CD14-positive monocyte (primary cell): ENCODE measurements around the gene KLF14. TPM values are rescaled to one million over a fixed set of nuclear protein-coding genes. Genes with fewer than 3 reads are reported as not detected.

Experiments
- DNase-seq, 3 donors: peaks; one replicate each; pipeline ENCODE4 v3.0.0-alpha.2; 2011 to 2022
- H2AFZ ChIP-seq: 2 replicates; pipeline ENCODE4 v1.6.0; 2012; ENCODE audit warnings: mild to moderate bottlenecking, low read depth, low read length, inconsistent platforms; ENCODE audit not compliant: insufficient read depth, poor library complexity, severe bottlenecking
- H3K27ac ChIP-seq, 2 donors: 1 replicate in 1 of 2; 2 replicates in 1 of 2; pipeline ENCODE4 v1.5.1; 2012 to 2013; ENCODE audit warnings: low read length in 2 of 2, control low read depth in 1 of 2, inconsistent platforms in 1 of 2, low read depth in 1 of 2, mild to moderate bottlenecking in 1 of 2
- H3K27me3 ChIP-seq, 2 donors: one replicate each; pipeline versions ENCODE4 v1.6.0 to v1.6.1; 2011 to 2013; ENCODE audit warnings: low read length in 2 of 2; ENCODE audit not compliant: control insufficient read depth in 2 of 2, insufficient read depth in 2 of 2
- H3K36me3 ChIP-seq, 2 donors: replicated peaks in 1 of 2; 1 replicate in 1 of 2; 2 replicates in 1 of 2; pipeline versions ENCODE4 v1.5.1 to v1.6.1; 2012 to 2013; ENCODE audit warnings: low read length in 2 of 2, control low read depth in 1 of 2, inconsistent platforms in 1 of 2, mild to moderate bottlenecking in 1 of 2; ENCODE audit not compliant: insufficient read depth in 2 of 2, control insufficient read depth in 1 of 2
- H3K4me1 ChIP-seq, 2 donors: 1 replicate in 1 of 2; 2 replicates in 1 of 2; pipeline versions ENCODE4 v1.5.1 to v1.6.1; 2012 to 2013; ENCODE audit warnings: low read length in 2 of 2, control low read depth in 1 of 2, inconsistent platforms in 1 of 2, mild to moderate bottlenecking in 1 of 2, moderate library complexity in 1 of 2; ENCODE audit not compliant: insufficient read depth in 2 of 2, control insufficient read depth in 1 of 2
- H3K4me2 ChIP-seq: replicated peaks from 2 replicates; pipeline ENCODE3; 2012; ENCODE audit warnings: low read length, moderate library complexity, mild to moderate bottlenecking; ENCODE audit not compliant: poor library complexity, severe bottlenecking; ENCODE audit errors: extremely low read depth
- H3K4me3 ChIP-seq, 3 experiments: fragments of 200-600 bp in 1 of 3; sonication (generic) in 1 of 3; replicated peaks in 1 of 3; 1 replicate in 2 of 3; 2 replicates in 1 of 3; pipeline ENCODE4 v1.5.1; 2011 to 2013; ENCODE audit warnings: low read length in 3 of 3, mild to moderate bottlenecking in 3 of 3, control low read depth in 2 of 3, low read depth in 2 of 3, inconsistent platforms in 1 of 3, moderate library complexity in 1 of 3
- H3K79me2 ChIP-seq: 2 replicates; pipeline ENCODE4 v1.6.0; 2012; ENCODE audit warnings: mild to moderate bottlenecking, control low read depth, inconsistent platforms, low read length, moderate library complexity; ENCODE audit not compliant: insufficient read depth
- H3K9ac ChIP-seq: 2 replicates; pipeline ENCODE4 v1.6.0; 2017; ENCODE audit warnings: low read length, mild to moderate bottlenecking; ENCODE audit not compliant: insufficient read depth, poor library complexity, severe bottlenecking
- H3K9me3 ChIP-seq, 2 donors: replicated peaks in 1 of 2; 1 replicate in 1 of 2; 2 replicates in 1 of 2; pipeline versions ENCODE4 v1.5.1 to v1.6.1; 2012 to 2013; ENCODE audit warnings: low read length in 2 of 2, control low read depth in 1 of 2; ENCODE audit not compliant: control insufficient read depth in 1 of 2, insufficient read depth in 1 of 2
- H4K20me1 ChIP-seq: 2 replicates; pipeline ENCODE4 v1.6.0; 2012; ENCODE audit warnings: mild to moderate bottlenecking, low read length, control low read depth, moderate library complexity; ENCODE audit not compliant: insufficient read depth
- H3K27ac Mint-ChIP-seq, 7 donors: one replicate each; pipeline ENCODE4 v1.8.0; 2020; ENCODE audit warnings: mild to moderate bottlenecking in 7 of 7, mixed read lengths in 7 of 7, moderate library complexity in 6 of 7, inconsistent platforms in 2 of 7
- H3K27me3 Mint-ChIP-seq, 3 donors: one replicate each; pipeline ENCODE4 v1.8.0; 2021 to 2022; ENCODE audit warnings: low read depth in 3 of 3, mild to moderate bottlenecking in 3 of 3, mixed read lengths in 3 of 3, moderate library complexity in 3 of 3, inconsistent platforms in 1 of 3
- H3K36me3 Mint-ChIP-seq, 2 donors: one replicate each; pipeline ENCODE4 v1.8.0; 2020; ENCODE audit warnings: mixed read lengths in 2 of 2, inconsistent platforms in 1 of 2, mild to moderate bottlenecking in 1 of 2
- H3K4me1 Mint-ChIP-seq: one replicate; pipeline ENCODE4 v1.8.0; 2020; ENCODE audit warnings: mild to moderate bottlenecking, mixed read lengths
- H3K4me3 Mint-ChIP-seq, 2 donors: one replicate each; pipeline ENCODE4 v1.8.0; 2020; ENCODE audit warnings: mild to moderate bottlenecking in 2 of 2, mixed read lengths in 2 of 2, moderate library complexity in 1 of 2
- H3K9me3 Mint-ChIP-seq, 7 donors: one replicate each; pipeline ENCODE4 v1.8.0; 2020 to 2022; ENCODE audit warnings: mixed read lengths in 7 of 7, mild to moderate bottlenecking in 6 of 7, moderate library complexity in 6 of 7, inconsistent platforms in 2 of 7
- WGBS: methylation state at CpG from one replicate; pipeline ENCODE4 v1.1.5; 2013; ENCODE audit warnings: missing lambda C conversion rate; ENCODE audit not compliant: insufficient coverage; 5-methylcytosine and 5-hydroxymethylcytosine counted together
- intact Hi-C, 2 donors: fragments of 100-400 bp; cut with micrococcal nuclease; formaldehyde crosslinking; loops; one replicate each; pipeline versions ENCODE4 v1.15.0 to v1.15.1; 2023
- polyA plus RNA-seq, 3 donors: library from polyadenylated mRNA; depleted of rRNA in 1 of 3; unstranded in 2 of 3; stranded (reverse) in 1 of 3; fragments of 300-500 nt in 2 of 3; fragments of >200 nt in 1 of 3; fragmentation: Illumina TruSeq in 2 of 3; gene quantifications; 1 replicate in 2 of 3; 2 replicates in 1 of 3; pipeline ENCODE4 v1.2.3, GENCODE V29; 2012 to 2021
- TF ChIP-seq, protein P1 (sequence below): fragments of 200-600 bp; IDR thresholded peaks from one replicate; pipeline ENCODE4 v1.8.0; 2022; ENCODE audit warnings: antibody characterized with exemption, mild to moderate bottlenecking

Gene KLF14
- polyA plus RNA-seq, 3 donors = 0.09 TPM; not detected in 2

DNA sequence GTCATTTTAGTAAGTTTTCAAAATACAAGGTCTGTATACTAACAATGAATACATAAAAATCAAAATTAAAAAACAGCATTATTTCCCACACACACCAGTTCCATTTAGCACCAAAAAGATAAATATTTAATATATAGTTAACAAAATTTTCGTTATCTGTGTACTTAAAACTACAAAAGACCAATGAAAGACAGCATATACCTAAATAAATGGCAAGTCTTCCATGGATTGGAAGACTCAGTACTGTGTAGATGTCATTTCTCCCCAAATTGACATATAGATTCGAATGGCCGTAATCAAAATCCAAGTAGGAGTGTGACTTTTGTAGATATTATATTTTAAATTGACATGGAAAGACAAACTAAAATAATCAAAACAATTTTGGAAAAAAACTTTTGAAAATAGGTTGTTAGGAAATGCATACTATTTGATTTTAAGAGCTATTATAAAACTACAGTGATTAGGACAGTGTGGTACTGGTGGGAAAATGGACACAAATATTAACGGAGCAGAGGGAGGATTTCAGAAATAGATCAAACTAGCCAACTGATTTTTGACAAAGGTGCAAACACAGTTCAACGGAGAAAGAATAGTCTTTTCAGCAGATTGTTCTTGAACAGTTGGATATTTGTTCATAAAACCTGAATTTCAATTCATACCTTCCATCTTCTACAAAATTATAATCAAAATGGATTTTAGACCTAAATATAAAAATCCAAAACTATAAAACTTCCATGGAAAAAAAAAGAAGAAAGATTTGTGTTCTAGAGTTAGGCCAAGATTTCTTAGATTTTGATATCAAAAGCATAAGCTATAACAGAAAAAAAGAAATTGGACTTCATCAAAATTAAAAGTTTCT is 14.8 kb upstream of the KLF14 start:
- H3K27ac ChIP-seq = no peak overlapping the region
- Mint-ChIP-seq H3K9me3 (peaks cover 0 to 6% (median 1%) of the 10 kb centered on the region in 7 donors), H3K27me3 (peaks cover 46 to 56% (median 47%) of the 10 kb centered on the region in 3 donors), H3K4me3 (no peak overlapping the region), H3K4me1 (peaks cover 2% of the 10 kb centered on the region), H3K36me3 (no peaks in the 10 kb centered on the region), H3K27ac (no peak overlapping the region)
- no peaks in the 10 kb centered on the region for H3K9me3 ChIP-seq
- H3K4me1 ChIP-seq = no peaks in the 10 kb centered on the region
- H3K79me2 ChIP-seq = no peaks in the 10 kb centered on the region
- DNase-seq = no peak
- no peaks in the 10 kb centered on the region for H4K20me1 ChIP-seq
- TF ChIP-seq, protein P1, sequence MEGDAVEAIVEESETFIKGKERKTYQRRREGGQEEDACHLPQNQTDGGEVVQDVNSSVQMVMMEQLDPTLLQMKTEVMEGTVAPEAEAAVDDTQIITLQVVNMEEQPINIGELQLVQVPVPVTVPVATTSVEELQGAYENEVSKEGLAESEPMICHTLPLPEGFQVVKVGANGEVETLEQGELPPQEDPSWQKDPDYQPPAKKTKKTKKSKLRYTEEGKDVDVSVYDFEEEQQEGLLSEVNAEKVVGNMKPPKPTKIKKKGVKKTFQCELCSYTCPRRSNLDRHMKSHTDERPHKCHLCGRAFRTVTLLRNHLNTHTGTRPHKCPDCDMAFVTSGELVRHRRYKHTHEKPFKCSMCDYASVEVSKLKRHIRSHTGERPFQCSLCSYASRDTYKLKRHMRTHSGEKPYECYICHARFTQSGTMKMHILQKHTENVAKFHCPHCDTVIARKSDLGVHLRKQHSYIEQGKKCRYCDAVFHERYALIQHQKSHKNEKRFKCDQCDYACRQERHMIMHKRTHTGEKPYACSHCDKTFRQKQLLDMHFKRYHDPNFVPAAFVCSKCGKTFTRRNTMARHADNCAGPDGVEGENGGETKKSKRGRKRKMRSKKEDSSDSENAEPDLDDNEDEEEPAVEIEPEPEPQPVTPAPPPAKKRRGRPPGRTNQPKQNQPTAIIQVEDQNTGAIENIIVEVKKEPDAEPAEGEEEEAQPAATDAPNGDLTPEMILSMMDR = no peak
- no peak overlapping the region for H3K4me2 ChIP-seq
- H3K27me3 ChIP-seq = peaks cover 44 to 60% of the 10 kb centered on the region in 2 donors
- no peak overlapping the region for H3K4me3 ChIP-seq
- intact Hi-C loops = no loop called here
- no peaks in the 10 kb centered on the region for H3K36me3 ChIP-seq
- 100% methylated on average over 1 of the region's 5 CpGs for WGBS
- no peak overlapping the region for H2AFZ ChIP-seq
- no peak overlapping the region for H3K9ac ChIP-seq

DNA sequence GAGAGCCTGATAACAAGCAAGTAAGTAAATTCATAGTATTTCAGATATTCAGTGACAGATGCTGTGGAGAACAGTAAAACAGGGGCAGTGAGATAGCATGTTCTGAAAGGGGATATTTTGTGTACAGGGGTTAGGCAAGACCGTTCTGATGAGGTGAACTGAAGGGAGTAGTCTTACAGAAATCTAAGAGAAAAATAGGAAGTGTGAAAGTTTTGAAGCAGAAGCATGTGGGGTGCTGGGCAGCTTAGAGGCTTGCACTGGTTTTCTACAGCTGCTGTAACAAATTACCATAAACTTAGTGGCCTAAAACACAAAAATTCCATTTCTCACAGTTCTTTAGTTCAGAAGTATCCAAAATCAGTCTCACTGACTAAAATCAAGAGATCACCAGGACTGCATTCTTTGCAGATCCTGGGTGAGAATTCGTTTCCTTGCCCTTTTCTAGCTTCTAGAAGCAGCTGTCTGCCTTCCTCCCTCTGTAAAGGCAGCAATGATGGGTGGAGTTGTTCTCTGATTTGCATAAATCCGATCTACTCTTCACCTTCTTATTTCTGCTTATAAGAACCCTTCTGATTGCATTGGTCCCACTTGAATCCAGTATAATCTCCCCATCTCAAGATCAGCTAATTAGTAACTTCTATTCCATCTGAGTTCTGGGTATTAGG is 7.5 kb upstream of the KLF14 start:
- Histone ChIP-seq H4K20me1 (no peaks in the 10 kb centered on the region), H3K4me1 (peaks cover 26 to 30% of the 10 kb centered on the region in 2 donors), H2AFZ (peak overlapping the region; percentile 69), H3K27ac (peak overlapping the region; percentile 42 to 90), H3K79me2 (no peaks in the 10 kb centered on the region), H3K9me3 (no peaks in the 10 kb centered on the region), H3K27me3 (peaks cover 52 to 63% of the 10 kb centered on the region in 2 donors), H3K36me3 (no peaks in the 10 kb centered on the region), H3K4me3 (peak overlapping the region in 1 of 3 experiments; percentile 56), H3K4me2 (peak overlapping the region; percentile 60), H3K9ac (peak overlapping the region; percentile 41)
- Mint-ChIP-seq H3K4me1 (no peaks in the 10 kb centered on the region), H3K27ac (no peak overlapping the region), H3K4me3 (no peak overlapping the region), H3K27me3 (peaks cover 37 to 43% (median 42%) of the 10 kb centered on the region in 3 donors), H3K9me3 (peaks cover 0 to 8% (median 0%) of the 10 kb centered on the region in 7 donors), H3K36me3 (no peaks in the 10 kb centered on the region)
- WGBS = 0% methylated on average over 1 of the region's 3 CpGs
- peak; percentile 70 to 77 (median 71) for DNase-seq
- TF ChIP-seq, protein P1 = no peak
- intact Hi-C loops = no loop called here
